Subcutaneous adipose tissue (tissue), 4 donors: ENCODE results near the gene DLK1. TPM values are rescaled to one million over a fixed set of nuclear protein-coding genes. Genes with fewer than 3 reads are reported as not detected.

Source experiments
- CTCF ChIP-seq: fragments of 450-650 bp; IDR thresholded peaks from one replicate; pipeline ENCODE4 v1.5.1; 2016; ENCODE audit warnings: low read depth, mild to moderate bottlenecking, control low read depth, antibody characterized with exemption, moderate library complexity
- total RNA-seq, 4 donors: library from RNA; depleted of rRNA; stranded (reverse); fragments of >200 nt; gene quantifications; one replicate each; pipeline ENCODE4 v1.1.0, GENCODE V29; 2016

Gene DLK1
- total RNA-seq, 4 donors from 2014 or later = not detected

GRCh38 chr14:100688051-100688450, 38.6 kb upstream of the DLK1 start:
- no peak for TF ChIP-seq CTCF

- TF ChIP-seq CTCF = no peak
These were observed 37.9 kb upstream of the DLK1 start for GRCh38 chr14:100688598-100689461.

- no peak for TF ChIP-seq CTCF
These were observed 36.0 kb upstream of the DLK1 start for GRCh38 chr14:100690672-100691071.

GRCh38 chr14:100691395-100692056, 35.2 kb upstream of the DLK1 start:
- no peak for TF ChIP-seq CTCF

- TF ChIP-seq CTCF = no peak
These were observed 34.4 kb upstream of the DLK1 start for GRCh38 chr14:100692256-100692655.

GRCh38 chr14:100692859-100693558, 33.7 kb upstream of the DLK1 start:
- TF ChIP-seq CTCF = no peak
